GM10248 (cell line): ENCODE data around the gene NEK6.

Experiments used
- CTCF ChIA-PET: fragments of 300-600 bp; sonication (Branson Sonifier 250); formaldehyde crosslinking; extraction: SDS; loops from one replicate; lab custom pipeline; 2021; ENCODE audit warnings: antibody characterized with exemption; lab: Yijun Ruan, JAX
- POLR2A ChIA-PET: fragments of 350-650 bp; sonication (Branson Sonifier 250); formaldehyde crosslinking; extraction: SDS; loops from one replicate; lab custom pipeline; 2020; ENCODE audit warnings: antibody characterized with exemption; lab: Yijun Ruan, JAX
- DNase-seq: peaks from one replicate; pipeline ENCODE4 v3.0.0; 2012; ENCODE audit errors: extremely low spot score
- TF ChIP-seq, protein P1 (sequence below): IDR thresholded peaks from 2 replicates; pipeline ENCODE4 v1.5.1; 2012; ENCODE audit warnings: mild to moderate bottlenecking, low read depth; ENCODE audit errors: extremely low read depth, missing control alignments, control extremely low read depth

The NEK6 gene

GRCh38 chr9:124326378-124326777, 68.6 kb downstream of the NEK6 start:
- TF ChIP-seq, protein P1, sequence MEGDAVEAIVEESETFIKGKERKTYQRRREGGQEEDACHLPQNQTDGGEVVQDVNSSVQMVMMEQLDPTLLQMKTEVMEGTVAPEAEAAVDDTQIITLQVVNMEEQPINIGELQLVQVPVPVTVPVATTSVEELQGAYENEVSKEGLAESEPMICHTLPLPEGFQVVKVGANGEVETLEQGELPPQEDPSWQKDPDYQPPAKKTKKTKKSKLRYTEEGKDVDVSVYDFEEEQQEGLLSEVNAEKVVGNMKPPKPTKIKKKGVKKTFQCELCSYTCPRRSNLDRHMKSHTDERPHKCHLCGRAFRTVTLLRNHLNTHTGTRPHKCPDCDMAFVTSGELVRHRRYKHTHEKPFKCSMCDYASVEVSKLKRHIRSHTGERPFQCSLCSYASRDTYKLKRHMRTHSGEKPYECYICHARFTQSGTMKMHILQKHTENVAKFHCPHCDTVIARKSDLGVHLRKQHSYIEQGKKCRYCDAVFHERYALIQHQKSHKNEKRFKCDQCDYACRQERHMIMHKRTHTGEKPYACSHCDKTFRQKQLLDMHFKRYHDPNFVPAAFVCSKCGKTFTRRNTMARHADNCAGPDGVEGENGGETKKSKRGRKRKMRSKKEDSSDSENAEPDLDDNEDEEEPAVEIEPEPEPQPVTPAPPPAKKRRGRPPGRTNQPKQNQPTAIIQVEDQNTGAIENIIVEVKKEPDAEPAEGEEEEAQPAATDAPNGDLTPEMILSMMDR, result no peak
- POLR2A ChIA-PET, result no interaction called here
- CTCF ChIA-PET, result interaction anchor here (2.8 kb wide), 1 partner anchor 200 kb away, joined by 12 read pairs; no protein-coding TSS in a partner anchor
- DNase-seq, result no peak

- TF ChIP-seq, protein P1, result no peak
- POLR2A ChIA-PET, result no interaction called here
- CTCF ChIA-PET, result interaction anchor here (1.0 to 1.1 kb wide), 2 partner anchors 10 to 14 kb away, joined by 3 read pairs; no protein-coding TSS in a partner anchor
- no peak for DNase-seq
Measured at GRCh38 chr9:124327491-124327890, 69.7 kb downstream of the NEK6 start.

DNA sequence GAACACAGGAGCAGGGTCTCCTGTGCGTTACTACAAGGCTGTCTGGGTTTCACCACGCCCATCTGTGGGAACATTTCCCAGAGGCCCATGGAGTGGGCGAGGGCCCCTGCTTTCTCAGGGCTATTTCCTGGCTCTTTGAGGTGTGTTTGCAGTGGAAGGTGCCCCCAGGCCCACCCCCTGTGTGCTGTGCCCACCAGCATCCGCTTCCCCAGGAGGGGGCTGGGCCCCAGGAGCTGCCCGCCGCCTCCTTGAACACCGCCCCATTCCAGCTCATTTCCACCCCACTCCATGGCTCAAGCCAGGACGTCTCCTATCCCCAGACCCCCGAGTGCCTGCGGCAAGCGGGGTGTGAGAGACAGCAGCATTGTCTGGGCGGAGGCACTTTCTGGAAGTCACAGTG, 70.5 kb downstream of the NEK6 start:
- ChIA-PET POLR2A (no interaction called here), CTCF (interaction anchor here (1.1 kb wide), 1 partner anchor 9 kb away, joined by 3 read pairs; no protein-coding TSS in a partner anchor)
- TF ChIP-seq, protein P1, result no peak
- DNase-seq, result no peak

DNA sequence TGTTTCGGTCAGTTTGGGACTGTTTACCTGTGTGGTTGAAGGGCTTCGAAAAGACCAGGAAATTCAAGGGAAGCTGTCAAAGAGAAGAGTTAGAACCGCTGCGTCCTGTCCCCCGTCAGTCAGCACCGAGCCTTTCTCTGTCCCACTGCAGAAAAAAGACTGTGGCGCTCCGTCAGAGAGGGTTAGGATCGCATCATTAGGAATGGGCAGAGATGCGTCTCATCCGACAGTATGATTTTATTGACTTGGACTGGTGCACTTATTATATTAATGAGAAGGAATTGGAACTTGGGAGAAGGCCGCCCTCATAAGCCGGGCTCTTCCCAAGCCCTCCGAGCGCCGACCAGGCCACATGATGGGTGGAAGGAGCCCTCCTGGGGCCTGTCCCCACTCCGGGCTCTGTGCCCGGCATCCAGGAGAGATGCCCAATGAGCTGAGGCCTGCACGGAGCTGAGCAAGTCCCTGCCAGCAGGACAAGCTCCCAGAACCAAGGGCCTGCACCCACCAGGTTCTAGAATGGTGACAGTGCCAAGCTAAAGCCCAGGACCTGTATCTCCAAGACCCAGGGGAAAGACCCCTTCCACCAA, 71.5 kb downstream of the NEK6 start:
- no peak for DNase-seq
- TF ChIP-seq, protein P1, result no peak
- POLR2A ChIA-PET, result no interaction called here
- CTCF ChIA-PET, result interaction anchor here (0.9 to 1.1 kb wide), 2 partner anchors 10 to 203 kb away, joined by 3 to 4 read pairs; no protein-coding TSS in a partner anchor

DNA sequence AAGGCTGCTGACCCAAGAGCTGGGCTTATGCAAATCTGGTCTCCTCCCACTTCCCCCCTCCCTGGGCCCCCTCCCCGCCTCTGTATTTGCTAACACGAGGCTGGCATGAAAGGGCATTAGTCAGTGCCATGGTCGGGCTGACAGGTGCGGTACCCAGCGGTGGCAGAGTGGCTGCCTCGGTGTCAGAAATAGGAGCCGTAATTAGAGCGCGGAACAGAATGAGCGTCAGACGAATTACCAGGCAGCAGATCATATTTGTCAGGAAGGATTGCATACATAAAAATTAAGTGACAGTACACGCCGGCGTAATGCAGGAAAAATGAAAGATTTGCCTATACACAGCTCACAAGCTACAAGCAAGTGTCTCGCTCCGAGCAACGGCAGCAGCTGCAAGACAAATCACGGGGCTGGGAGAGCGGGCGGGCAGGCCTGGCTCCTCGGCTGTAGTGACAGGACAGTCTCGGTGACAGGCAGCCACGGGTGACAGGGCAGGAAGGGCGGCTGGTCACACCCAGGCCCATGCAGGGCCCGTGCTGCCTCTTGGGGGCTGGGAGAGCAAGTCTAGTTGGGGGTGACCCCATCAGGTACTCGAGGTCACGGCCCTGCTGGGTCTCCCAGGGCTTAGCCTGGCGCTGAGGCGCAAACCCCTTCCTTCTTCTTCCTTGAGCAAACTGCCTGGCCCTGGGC, 72.4 kb downstream of the NEK6 start:
- TF ChIP-seq, protein P1, result no peak
- no peak for DNase-seq
- CTCF ChIA-PET, result interaction anchor here (0.9 to 2.2 kb wide), 3 partner anchors 9 to 203 kb away, joined by 3 to 7 read pairs (median 4); no protein-coding TSS in a partner anchor
- POLR2A ChIA-PET, result no interaction called here

- TF ChIP-seq, protein P1, result no peak
- no peak for DNase-seq
- CTCF ChIA-PET, result interaction anchor here (2.2 kb wide), 1 partner anchor 9 kb away, joined by 7 read pairs; no protein-coding TSS in a partner anchor
- POLR2A ChIA-PET, result no interaction called here
Measured at GRCh38 chr9:124331580-124331979, 73.8 kb downstream of the NEK6 start.
